T-cell (primary cell): ENCODE measurements around the gene PFN1. TPM values are rescaled to one million over a fixed set of nuclear protein-coding genes. Genes with fewer than 3 reads are reported as not detected.
A peak's percentile ranks its signal among the peaks of the same experiment; 100 is the strongest.

Experiments used
- ATAC-seq, 4 experiments: fragments of 200-7000 bp in 3 of 4; fragments of 150-1000 bp in 1 of 4; cut with Tn5 transposase; replicated peaks in 1 of 4; 1 replicate in 3 of 4; 2 replicates in 1 of 4; pipeline ENCODE4 v1.10.0; 2021; ENCODE audit warnings: moderate library complexity in 3 of 4, mild to moderate bottlenecking in 2 of 4, moderate number of reproducible peaks in 1 of 4
- CTCF ChIA-PET, 2 donors: fragments of 300-600 bp; sonication (Branson Sonifier 250); formaldehyde crosslinking; loops; one replicate each; lab custom pipeline; 2022; ENCODE audit warnings: antibody characterized with exemption in 2 of 2; lab: Charles Lee
- POLR2A ChIA-PET, 2 donors: fragments of 300-600 bp; sonication (Branson Sonifier 250); formaldehyde crosslinking; loops; one replicate each; lab custom pipeline; 2022; ENCODE audit warnings: antibody characterized with exemption in 2 of 2; lab: Charles Lee
- DNase-seq, 35 experiments: peaks; one replicate each; pipeline versions ENCODE4 v3.0.0 to v3.0.0-alpha.2; 2013 to 2023
- H3K27ac ChIP-seq: one replicate; pipeline ENCODE4 v1.5.1; 2013; ENCODE audit warnings: low read length
- H3K27me3 ChIP-seq, 2 experiments: replicated peaks in 1 of 2; 1 replicate in 1 of 2; 2 replicates in 1 of 2; pipeline versions ENCODE4 v1.6.1 to v1.7.0; 2013; ENCODE audit warnings: low read length in 1 of 2, mixed read lengths in 1 of 2; ENCODE audit not compliant: control insufficient read depth in 2 of 2, insufficient read depth in 2 of 2; ENCODE audit errors: extremely low read depth in 1 of 2
- H3K36me3 ChIP-seq, 2 donors: 1 replicate in 1 of 2; 2 replicates in 1 of 2; pipeline versions ENCODE4 v1.6.1 to v1.7.0; 2013; ENCODE audit warnings: low read length in 1 of 2; ENCODE audit not compliant: control insufficient read depth in 2 of 2, insufficient read depth in 1 of 2; ENCODE audit errors: extremely low read depth in 1 of 2
- H3K4me1 ChIP-seq, 2 experiments: 1 replicate in 1 of 2; 2 replicates in 1 of 2; pipeline versions ENCODE4 v1.6.1 to v1.7.0; 2013; ENCODE audit warnings: low read length in 2 of 2, mixed read lengths in 1 of 2; ENCODE audit not compliant: insufficient read depth in 2 of 2, control insufficient read depth in 1 of 2; ENCODE audit errors: extremely low read depth in 1 of 2
- H3K4me3 ChIP-seq, 2 donors: 1 replicate in 1 of 2; 2 replicates in 1 of 2; pipeline versions ENCODE4 v1.5.1 to v1.7.0; 2013; ENCODE audit warnings: mild to moderate bottlenecking in 2 of 2, low read length in 1 of 2, moderate library complexity in 1 of 2; ENCODE audit not compliant: control insufficient read depth in 1 of 2; ENCODE audit errors: extremely low read depth in 1 of 2
- H3K9me3 ChIP-seq: 2 replicates; pipeline ENCODE4 v1.7.0; 2013
- H3K27ac Mint-ChIP-seq, 2 donors: one replicate each; pipeline ENCODE4 v1.8.0; 2020 to 2021; ENCODE audit warnings: mild to moderate bottlenecking in 2 of 2, mixed read lengths in 2 of 2
- H3K27me3 Mint-ChIP-seq, 2 donors: one replicate each; pipeline ENCODE4 v1.8.0; 2021 to 2022; ENCODE audit warnings: mixed read lengths in 2 of 2
- H3K36me3 Mint-ChIP-seq: one replicate; pipeline ENCODE4 v1.8.0; 2021; ENCODE audit warnings: mixed read lengths
- H3K4me1 Mint-ChIP-seq, 3 donors: one replicate each; pipeline ENCODE4 v1.8.0; 2020 to 2022; ENCODE audit warnings: mixed read lengths in 3 of 3, mild to moderate bottlenecking in 1 of 3
- H3K4me3 Mint-ChIP-seq, 3 donors: one replicate each; pipeline ENCODE4 v1.8.0; 2020 to 2022; ENCODE audit warnings: mild to moderate bottlenecking in 3 of 3, mixed read lengths in 3 of 3, moderate library complexity in 3 of 3
- H3K9me3 Mint-ChIP-seq, 3 donors: one replicate each; pipeline ENCODE4 v1.8.0; 2020 to 2022; ENCODE audit warnings: mixed read lengths in 3 of 3
- WGBS: methylation state at CpG from one replicate; pipeline ENCODE4 v1.1.5; 2013; ENCODE audit warnings: missing lambda C conversion rate; ENCODE audit not compliant: insufficient coverage; 5-methylcytosine and 5-hydroxymethylcytosine counted together
- total RNA-seq, 35 experiments: library from RNA in 6 of 35; stranded (reverse) in 6 of 35; fragments of 120-200 nt in 1 of 35; gene quantifications; one replicate each; pipeline versions ENCODE4 v1.2.1 to v1.2.4 and lab custom pipeline; 2013 to 2026

The PFN1 gene
- total RNA-seq, 5 donors from 2014 or later (not counting 1 experiment from before 2014, with no cell fraction given) = 654 to 853 (median 744) TPM

GRCh38 chr17:4941319-4941610, 7.1 kb downstream of the PFN1 start:
- Mint-ChIP-seq H3K4me1 (peaks cover 72 to 79% (median 77%) of the 10 kb centered on the region in 3 donors), H3K27ac (peak overlapping the region; percentile 96 to 97), H3K9me3 (no peaks in the 10 kb centered on the region), H3K36me3 (peaks cover 47% of the 10 kb centered on the region), H3K27me3 (no peaks in the 10 kb centered on the region), H3K4me3 (peak overlapping the region; percentile 91 to 100 (median 94))
- ChIA-PET CTCF (no interaction called here), POLR2A (no interaction called here)
- Histone ChIP-seq H3K4me3 (peak overlapping the region; percentile 85 to 99), H3K27ac (peak overlapping the region; percentile 75), H3K4me1 (peaks cover 37 to 74% of the 10 kb centered on the region in 2 experiments), H3K27me3 (no peaks in the 10 kb centered on the region), H3K9me3 (no peaks in the 10 kb centered on the region), H3K36me3 (peaks cover 11 to 59% of the 10 kb centered on the region in 2 donors)
- DNase-seq = no peak
- ATAC-seq = no peak
- 0% methylated on average over 3 of the region's 4 CpGs for whole genome bisulfite sequencing

GRCh38 chr17:4940555-4941318, 7.6 kb downstream of the PFN1 start:
- peak in 1 of 4 experiments; percentile 9 for ATAC-seq
- ChIA-PET POLR2A (interaction anchor here in 1 of 2 donors (0.6 to 1.5 kb wide), 3 partner anchors 7 to 38 kb away, joined by 5 to 8 read pairs (median 5); partner anchors contain the start of genes CHRNE, PFN1 and SPAG7), CTCF (interaction anchor here in 1 of 2 donors (0.8 to 2.0 kb wide), 6 partner anchors 27 to 231 kb away, joined by 3 to 19 read pairs (median 4); partner anchors contain the start of genes ARRB2, C17orf107, CAMTA2 and SPAG7)
- Histone ChIP-seq H3K4me1 (peaks cover 36 to 68% of the 10 kb centered on the region in 2 experiments), H3K9me3 (no peaks in the 10 kb centered on the region), H3K27me3 (no peaks in the 10 kb centered on the region), H3K4me3 (peak overlapping the region; percentile 85 to 99), H3K27ac (peak overlapping the region; percentile 75), H3K36me3 (peaks cover 11 to 53% of the 10 kb centered on the region in 2 donors)
- peaks cover 71 to 79% (median 72%) of the 10 kb centered on the region in 3 donors for H3K4me1 Mint-ChIP-seq
- peaks cover 48% of the 10 kb centered on the region for H3K36me3 Mint-ChIP-seq
- H3K9me3 Mint-ChIP-seq = no peaks in the 10 kb centered on the region
- no peaks in the 10 kb centered on the region for H3K27me3 Mint-ChIP-seq
- H3K4me3 Mint-ChIP-seq = peak overlapping the region; percentile 91 to 100 (median 94)
- DNase-seq = peak in 15 of 35 experiments; percentile 10 to 61 (median 28)
- WGBS = 0% methylated on average over 12 of the region's 29 CpGs
- H3K27ac Mint-ChIP-seq = peak overlapping the region; percentile 96 to 97

- Histone ChIP-seq H3K9me3 (no peaks in the 10 kb centered on the region), H3K4me1 (peaks cover 31 to 61% of the 10 kb centered on the region in 2 experiments), H3K36me3 (peaks cover 11 to 46% of the 10 kb centered on the region in 2 donors), H3K27me3 (no peaks in the 10 kb centered on the region), H3K4me3 (peak within 1 kb of the TSS; percentile 85 to 99), H3K27ac (peak within 1 kb of the TSS; percentile 77)
- under 1% methylated on average over 63 of the region's 72 CpGs for WGBS
- H3K27me3 Mint-ChIP-seq = no peaks in the 10 kb centered on the region
- peaks cover 63 to 73% (median 64%) of the 10 kb centered on the region in 3 donors for H3K4me1 Mint-ChIP-seq
- ChIA-PET POLR2A (interaction anchor here in 1 of 2 donors (0.6 to 1.5 kb wide), 3 partner anchors 8 to 37 kb away, joined by 5 to 8 read pairs (median 5); partner anchors contain the start of genes CHRNE, PFN1 and SPAG7), CTCF (interaction anchor here (0.5 to 2.0 kb wide), 10 partner anchors 9 to 230 kb away, joined by 3 to 19 read pairs (median 4); partner anchors contain the start of genes ARRB2 (in 1 of the 2), C17orf107 (in 1 of the 2), CAMTA2 (in 1 of the 2) and SPAG7 (in 1 of the 2))
- H3K9me3 Mint-ChIP-seq = no peaks in the 10 kb centered on the region
- peaks cover 40% of the 10 kb centered on the region for H3K36me3 Mint-ChIP-seq
- peak within 1 kb of the TSS; percentile 96 to 97 for H3K27ac Mint-ChIP-seq
- peak within 1 kb of the TSS; percentile 91 to 100 (median 94) for H3K4me3 Mint-ChIP-seq
- DNase-seq (peak; percentile 87 to 99 (median 95)), ATAC-seq (peak; percentile 81 to 88 (median 84))
These were observed 8.4 kb downstream of the PFN1 start, which contains the start of the genes RNF167 and SLC25A11 for GRCh38 chr17:4939796-4940554. TSS of gene RNF167 (plus strand) at chr17:4940268. CDS start at chr17:4940910, 642 bp downstream. TSS of gene SLC25A11 (minus strand) at chr17:4940046. CDS start at chr17:4939910, 136 bp downstream.

GRCh38 chr17:4939546-4939795, 8.9 kb downstream of the PFN1 start:
- Mint-ChIP-seq H3K27ac (peak overlapping the region; percentile 86 to 96), H3K36me3 (peaks cover 38% of the 10 kb centered on the region), H3K27me3 (no peaks in the 10 kb centered on the region), H3K4me1 (peaks cover 61 to 71% (median 62%) of the 10 kb centered on the region in 3 donors), H3K4me3 (peak overlapping the region; percentile 91 to 100 (median 94)), H3K9me3 (no peaks in the 10 kb centered on the region)
- DNase-seq (peak in 2 of 35 experiments; percentile 16), ATAC-seq (peak in 3 of 4 experiments; percentile 2 to 5 (median 3))
- Histone ChIP-seq H3K9me3 (no peaks in the 10 kb centered on the region), H3K27me3 (no peaks in the 10 kb centered on the region), H3K4me3 (peak overlapping the region; percentile 84 to 85), H3K36me3 (peaks cover 11 to 41% of the 10 kb centered on the region in 2 donors), H3K27ac (peak overlapping the region; percentile 77), H3K4me1 (peaks cover 26 to 59% of the 10 kb centered on the region in 2 experiments)
- 0% methylated on average over 16 of the region's 16 CpGs for WGBS
- CTCF ChIA-PET = interaction anchor here (0.5 to 2.0 kb wide), 8 partner anchors 10 to 229 kb away, joined by 3 to 19 read pairs (median 4); partner anchors contain the start of genes ARRB2 (in 1 of the 2), C17orf107 (in 1 of the 2), CAMTA2 (in 1 of the 2) and SPAG7 (in 1 of the 2)
- POLR2A ChIA-PET = interaction anchor here (0.6 to 1.5 kb wide), 3 partner anchors 28 to 217 kb away, joined by 3 to 8 read pairs (median 5); partner anchors contain the start of genes CHRNE (in 1 of the 2) and SPAG7 (in 1 of the 2)

- ChIA-PET CTCF (interaction anchor here (0.5 to 2.0 kb wide), 6 partner anchors 10 to 688 kb away, joined by 3 to 19 read pairs (median 5); partner anchors contain the start of genes CAMTA2 (in 1 of the 2) and SPAG7 (in 1 of the 2)), POLR2A (interaction anchor here in 1 of 2 donors (0.6 kb wide), 1 partner anchor 216 kb away, joined by 3 read pairs; no protein-coding TSS in a partner anchor)
- H3K4me3 Mint-ChIP-seq = peak overlapping the region; percentile 91 to 100 (median 94)
- peak overlapping the region; percentile 84 to 85 for H3K4me3 ChIP-seq
- H3K36me3 Mint-ChIP-seq = peaks cover 33% of the 10 kb centered on the region
- no peaks in the 10 kb centered on the region for H3K9me3 ChIP-seq
- peaks cover 61 to 71% (median 62%) of the 10 kb centered on the region in 3 donors for H3K4me1 Mint-ChIP-seq
- ATAC-seq (no peak), DNase-seq (peak in 1 of 35 experiments; percentile 33)
- 55% methylated on average over 15 of the region's 19 CpGs for WGBS
- H3K27me3 ChIP-seq = no peaks in the 10 kb centered on the region
- H3K9me3 Mint-ChIP-seq = no peaks in the 10 kb centered on the region
- H3K4me1 ChIP-seq = peaks cover 22 to 59% of the 10 kb centered on the region in 2 experiments
- peak overlapping the region; percentile 86 to 96 for H3K27ac Mint-ChIP-seq
- no peaks in the 10 kb centered on the region for H3K27me3 Mint-ChIP-seq
- peak overlapping the region; percentile 77 for H3K27ac ChIP-seq
- peaks cover 11 to 38% of the 10 kb centered on the region in 2 donors for H3K36me3 ChIP-seq
These were observed 9.4 kb downstream of the PFN1 start for GRCh38 chr17:4938688-4939545.
